RWPE2 (cell line): ENCODE data around the gene C1QL4.
"Not testable (repeated sequence)": the region's sequence is repeated elsewhere in the genome, so short reads cannot be mapped to it uniquely, and the experiment has no call there.

ENCODE experiments used
- ATAC-seq: fragments of 200-7000 bp; cut with Tn5 transposase; 3 replicates; pipeline ENCODE4 v1.9.1; 2021; ENCODE audit warnings: low read depth
- DNase-seq: peaks from one replicate; pipeline ENCODE4 v3.0.0-alpha.2; 2020; ENCODE audit warnings: low spot score
- H3K27ac ChIP-seq: fragments of 450-650 bp; 2 replicates; pipeline ENCODE4 v1.5.1; 2017; ENCODE audit warnings: mild to moderate bottlenecking; ENCODE audit not compliant: poor library complexity, severe bottlenecking
- H3K27me3 ChIP-seq: fragments of 250-450 bp; sonication (Bioruptor Pico); 2 replicates; pipeline ENCODE4 v1.5.1; 2021; ENCODE audit warnings: mild to moderate bottlenecking, moderate library complexity; ENCODE audit not compliant: insufficient read depth, poor library complexity, severe bottlenecking
- H3K36me3 ChIP-seq: fragments of 250-450 bp; sonication (Bioruptor Pico); 2 replicates; pipeline ENCODE4 v1.5.1; 2020; ENCODE audit warnings: low read depth, mild to moderate bottlenecking, moderate library complexity
- H3K4me1 ChIP-seq: fragments of 250-450 bp; sonication (Bioruptor Pico); 2 replicates; pipeline ENCODE4 v1.5.1; 2021; ENCODE audit warnings: mild to moderate bottlenecking, moderate library complexity; ENCODE audit not compliant: insufficient read depth, poor library complexity, severe bottlenecking
- H3K4me3 ChIP-seq: fragments of 250-450 bp; sonication (Bioruptor Pico); 2 replicates; pipeline ENCODE4 v1.5.1; 2021; ENCODE audit warnings: mild to moderate bottlenecking, moderate library complexity; ENCODE audit not compliant: severe bottlenecking
- H3K9me3 ChIP-seq: fragments of 250-450 bp; sonication (Bioruptor Pico); 2 replicates; pipeline ENCODE4 v1.5.1; 2021; ENCODE audit warnings: mild to moderate bottlenecking, moderate library complexity; ENCODE audit not compliant: severe bottlenecking
- CTCF ChIP-seq: fragments of 450-650 bp; IDR thresholded peaks from one replicate; pipeline ENCODE4 v1.5.1; 2017; ENCODE audit warnings: mild to moderate bottlenecking, moderate library complexity; ENCODE audit not compliant: poor library complexity, severe bottlenecking

C1QL4 gene

DNA sequence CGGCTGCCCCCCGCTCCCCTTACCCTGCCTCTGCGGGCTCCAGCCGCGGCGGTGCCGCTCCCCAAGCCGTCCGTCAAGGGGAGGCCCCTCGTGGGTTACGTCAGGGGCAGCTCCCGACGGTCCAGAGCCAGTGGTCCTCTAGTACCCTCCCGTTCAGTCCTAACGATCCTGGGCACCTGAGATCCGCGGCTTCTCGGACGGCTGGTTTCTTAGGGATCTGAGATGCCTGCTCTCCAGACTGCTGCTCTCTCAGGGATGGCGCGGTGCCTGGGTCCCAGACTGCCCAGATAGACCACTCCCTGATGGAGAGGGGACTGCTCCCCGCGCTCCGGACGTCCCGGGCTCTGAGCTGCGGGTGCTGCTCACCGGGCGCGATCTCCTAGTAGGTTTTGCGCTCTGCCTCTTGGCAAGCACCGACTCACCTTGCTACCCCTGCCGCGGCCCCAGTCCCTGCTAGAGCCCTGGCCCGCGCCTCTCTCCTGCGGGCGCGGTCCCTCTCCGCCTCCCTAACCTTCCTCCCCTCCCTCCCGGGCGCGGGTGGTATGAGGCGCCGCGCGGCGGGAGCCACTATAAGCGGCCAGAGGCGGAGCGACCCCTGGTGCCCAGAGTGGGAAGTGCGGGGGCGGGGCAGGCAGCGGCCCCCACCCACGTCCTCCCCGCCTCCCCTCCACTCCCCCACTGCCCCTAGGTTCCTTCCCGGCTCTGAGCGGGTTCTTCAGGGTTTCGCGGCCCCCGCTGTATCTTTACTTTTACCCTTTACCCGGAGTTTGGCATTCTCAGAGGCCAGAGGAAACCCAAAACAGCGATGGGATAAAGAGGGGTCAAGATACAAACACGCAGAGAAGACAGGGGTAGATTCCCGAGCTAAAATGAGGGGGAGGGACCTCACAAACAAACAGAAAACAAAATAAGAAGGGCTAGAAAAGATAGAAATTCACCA is at the start of gene C1QL4:
TSS of gene C1QL4 (minus strand) at position 544 of the 940 bp plus-strand sequence. CDS start 711 bp downstream, outside the sequence.
- H3K9me3 ChIP-seq, result no peaks in the 10 kb centered on the region
- H3K27me3 ChIP-seq, result peaks cover 7% of the 10 kb centered on the region
- peak within 1 kb of the TSS; percentile 34 for H3K4me3 ChIP-seq
- TF ChIP-seq CTCF, result peak; percentile 98
- ATAC-seq (peak; percentile 70), DNase-seq (no peak)
- H3K27ac ChIP-seq, result no peak within 1 kb of the TSS
- H3K36me3 ChIP-seq, result no peaks in the 10 kb centered on the region
- H3K4me1 ChIP-seq, result no peaks in the 10 kb centered on the region

DNA sequence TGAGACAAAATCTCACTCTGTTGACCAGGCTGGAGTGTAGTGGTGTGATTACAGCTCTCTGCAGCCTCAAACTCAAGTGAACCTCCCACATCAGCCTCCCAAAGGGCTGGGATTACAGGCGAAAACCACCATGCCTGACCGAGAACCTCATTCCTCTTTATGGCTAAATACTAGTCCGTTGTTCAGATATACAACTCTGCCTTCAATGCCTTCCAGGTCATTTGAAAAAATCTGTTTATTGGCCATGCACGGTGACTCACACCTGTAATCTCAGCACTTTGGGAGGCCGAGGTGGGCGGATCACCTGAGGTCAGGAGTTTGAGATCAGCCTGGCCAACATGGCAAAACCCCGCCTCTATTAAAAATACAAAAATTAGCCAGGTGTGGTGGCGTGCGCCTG is 43.2 kb upstream of the C1QL4 start:
- not testable (repeated sequence) for DNase-seq, H3K27ac ChIP-seq, H3K4me1 ChIP-seq, ATAC-seq, H3K9me3 ChIP-seq, H3K27me3 ChIP-seq, H3K4me3 ChIP-seq
- peaks cover 25% of the 10 kb centered on the region; the same call in 1 of the 2 replicates for H3K36me3 ChIP-seq

DNA sequence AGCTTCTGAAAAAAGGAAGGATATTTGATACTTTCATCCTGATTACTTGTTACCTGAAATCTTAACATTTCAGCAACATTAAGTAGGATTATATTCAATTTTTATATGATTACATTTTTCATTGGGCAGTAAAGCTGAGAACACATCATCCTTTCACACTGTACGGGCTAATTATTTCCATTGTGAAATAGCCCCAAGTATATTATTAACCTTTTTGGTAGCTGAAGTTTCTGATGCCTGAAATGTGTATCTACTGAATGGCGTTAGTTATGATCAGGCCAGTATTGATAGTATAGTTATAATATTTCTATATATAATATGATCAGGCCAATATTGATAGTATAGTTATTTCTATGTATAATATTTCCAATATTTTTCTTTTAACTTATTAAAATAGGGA is 40.4 kb upstream of the C1QL4 start:
- no peaks in the 10 kb centered on the region for H3K4me1 ChIP-seq
- no peaks in the 10 kb centered on the region for H3K9me3 ChIP-seq
- H3K4me3 ChIP-seq, result no peak overlapping the region
- peaks cover 38% of the 10 kb centered on the region for H3K36me3 ChIP-seq
- no peak overlapping the region for H3K27ac ChIP-seq
- TF ChIP-seq CTCF, result no peak
- DNase-seq (no peak), ATAC-seq (no peak)
- H3K27me3 ChIP-seq, result no peaks in the 10 kb centered on the region

GRCh38 chr12:49375406-49375805 is 38.4 kb upstream of the C1QL4 start:
- Histone ChIP-seq H3K4me1 (no peaks in the 10 kb centered on the region), H3K36me3 (peaks cover 38% of the 10 kb centered on the region), H3K27ac (no peak overlapping the region), H3K9me3 (no peaks in the 10 kb centered on the region), H3K27me3 (no peaks in the 10 kb centered on the region), H3K4me3 (no peak overlapping the region)
- no peak for TF ChIP-seq CTCF
- DNase-seq (no peak), ATAC-seq (no peak)

GRCh38 chr12:49370539-49370938 is 33.6 kb upstream of the C1QL4 start:
- DNase-seq, result no peak
- no peak overlapping the region for H3K4me3 ChIP-seq
- no peak for TF ChIP-seq CTCF
- peaks cover 19% of the 10 kb centered on the region for H3K4me1 ChIP-seq
- H3K36me3 ChIP-seq, result peaks cover 37% of the 10 kb centered on the region
- no peak for ATAC-seq
- no peak overlapping the region for H3K27ac ChIP-seq
- H3K9me3 ChIP-seq, result no peaks in the 10 kb centered on the region
- no peaks in the 10 kb centered on the region for H3K27me3 ChIP-seq
